Stimulated activated CD4-positive, alpha-beta T cell treated with anti-CD3 and anti-CD28 coated beads, Interleukin-2, amount 100 ng/mL, for 4 hours (primary cell): Measurements from ENCODE around the gene FOXN4.

Experiments used
- DNase-seq: peaks from one replicate; pipeline ENCODE4 v3.0.0-alpha.2; 2020; ENCODE audit warnings: low read depth

Gene FOXN4

DNA sequence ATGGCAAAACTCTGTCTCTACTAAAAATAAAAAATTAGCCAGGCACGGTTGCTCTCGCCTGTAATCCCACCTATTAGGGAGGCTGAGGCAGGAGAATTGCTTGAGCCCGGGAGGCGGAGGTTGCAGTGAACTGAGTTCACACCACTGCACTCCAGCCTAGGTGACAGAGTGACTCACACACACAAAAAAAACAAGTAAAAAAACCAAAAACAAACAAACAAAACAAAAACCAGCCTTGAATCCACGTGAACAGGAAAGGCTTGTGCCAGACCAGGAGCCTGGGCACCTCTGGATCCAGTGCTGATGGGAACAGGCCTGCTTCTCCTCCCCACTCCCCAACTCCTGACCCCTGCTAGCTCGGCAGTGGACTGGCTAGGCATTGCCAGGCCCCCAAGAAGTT is 3.5 kb downstream of the FOXN4 start:
- DNase-seq = no peak

DNA sequence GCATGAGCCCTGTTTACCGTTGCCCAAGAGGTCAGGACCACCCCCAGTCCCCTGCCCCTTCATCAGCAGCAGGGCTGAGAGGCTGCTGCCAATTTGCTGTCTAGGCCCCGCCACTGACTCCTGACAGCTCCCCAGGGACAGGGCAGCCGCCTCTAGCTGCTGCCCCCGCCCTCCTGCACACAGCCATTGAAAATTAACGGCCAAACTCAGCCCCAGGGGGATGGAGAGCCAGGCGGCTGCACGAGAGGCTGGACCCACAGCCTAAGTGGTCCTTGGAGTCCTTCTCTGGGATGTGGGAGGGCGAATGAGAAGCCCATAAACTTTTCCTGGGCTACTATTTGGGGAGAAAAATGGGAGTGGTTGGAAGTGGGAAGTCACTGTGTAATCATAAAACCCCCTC is 4.6 kb downstream of the FOXN4 start:
- DNase-seq = no peak

- no peak for DNase-seq
These were observed 6.3 kb downstream of the FOXN4 start for GRCh38 chr12:109302770-109303169.

DNA sequence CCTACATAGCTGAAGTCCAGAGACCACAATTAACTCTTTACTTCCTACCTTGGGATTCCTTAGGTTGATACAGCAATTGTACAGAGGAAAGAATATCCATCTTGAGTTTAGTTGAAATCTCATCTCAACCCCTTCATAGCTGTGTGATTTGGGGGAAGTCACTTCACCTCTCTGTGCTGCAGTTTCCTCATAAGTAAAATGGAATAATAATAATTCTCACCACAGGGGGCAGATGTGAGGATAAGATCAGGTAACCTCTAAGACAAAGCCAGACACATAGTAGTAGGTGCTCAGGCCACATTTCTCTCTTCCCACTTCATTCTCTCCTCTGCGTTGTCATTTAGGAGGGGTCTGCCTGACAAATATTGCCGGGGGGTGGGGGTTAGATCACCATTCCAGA is 6.7 kb downstream of the FOXN4 start:
- DNase-seq = no peak

- DNase-seq = no peak
These were observed 7.4 kb downstream of the FOXN4 start for GRCh38 chr12:109301643-109302168.

DNA sequence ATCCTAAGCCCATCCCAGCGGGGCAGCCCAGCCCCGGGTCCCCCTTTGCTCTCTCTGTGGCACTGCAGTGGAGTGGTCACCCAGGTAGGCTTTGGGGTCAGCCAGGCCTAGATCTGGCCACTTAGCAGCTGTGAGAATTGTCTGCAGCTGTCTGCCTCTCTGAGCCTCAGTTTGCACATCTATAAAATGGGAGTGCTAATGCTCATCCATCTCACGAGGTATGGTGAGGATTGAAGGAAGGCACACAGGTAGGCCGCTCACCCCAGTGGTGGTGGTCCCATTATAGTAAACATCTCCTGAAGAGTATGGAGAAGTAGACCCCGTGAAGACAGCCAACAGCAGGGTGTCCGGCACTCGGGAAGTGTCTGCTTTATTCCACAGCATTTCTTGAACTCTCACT is 9.2 kb downstream of the FOXN4 start:
- DNase-seq = no peak

DNA sequence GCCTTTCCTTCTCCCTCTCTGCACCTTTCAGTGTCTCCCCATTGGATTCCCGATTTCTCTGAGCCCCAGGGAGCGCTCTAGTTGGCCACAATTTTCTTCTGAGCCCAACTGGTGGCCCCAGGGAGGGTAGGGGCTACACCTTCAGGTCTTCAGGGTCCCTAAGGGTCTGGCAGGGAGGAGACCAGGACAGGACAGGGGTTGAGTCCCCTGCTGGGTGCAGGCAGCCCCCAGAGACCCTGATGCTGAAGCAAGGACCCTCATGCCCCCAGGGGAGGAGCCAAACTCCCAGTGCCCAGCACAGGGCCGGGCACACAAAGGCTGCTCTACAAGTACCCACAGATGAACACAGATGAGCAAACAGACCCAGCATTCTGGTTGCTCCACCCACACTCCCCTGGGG is 12.7 kb downstream of the FOXN4 start:
- no peak for DNase-seq

GRCh38 chr12:109295764-109296425 is 13.2 kb downstream of the FOXN4 start:
- DNase-seq = no peak

DNA sequence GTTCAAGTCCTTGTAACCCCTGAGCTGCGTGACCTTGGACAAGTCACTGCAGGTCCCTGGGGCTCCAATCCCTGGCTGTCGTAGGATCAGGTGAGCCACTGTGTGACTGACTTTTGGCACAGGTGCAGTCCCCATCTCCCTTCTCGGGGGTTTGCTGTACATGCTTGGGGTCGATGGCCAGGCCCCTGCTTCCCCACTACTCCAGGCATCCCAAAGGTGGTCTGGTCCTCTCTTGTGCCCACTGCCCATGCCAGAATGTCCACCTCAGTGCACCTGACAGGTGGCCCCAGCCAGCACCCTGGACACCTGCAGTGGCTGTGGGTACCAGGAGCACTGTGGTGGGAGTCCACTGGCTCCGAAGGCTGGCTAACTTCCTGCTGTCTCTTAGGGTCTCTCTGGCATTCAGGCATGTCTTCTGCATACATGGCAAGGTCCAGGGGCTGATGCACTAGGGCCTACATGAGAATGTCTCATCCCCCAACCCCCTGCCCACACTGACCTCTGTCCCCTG is 14.7 kb downstream of the FOXN4 start:
- DNase-seq = no peak

DNA sequence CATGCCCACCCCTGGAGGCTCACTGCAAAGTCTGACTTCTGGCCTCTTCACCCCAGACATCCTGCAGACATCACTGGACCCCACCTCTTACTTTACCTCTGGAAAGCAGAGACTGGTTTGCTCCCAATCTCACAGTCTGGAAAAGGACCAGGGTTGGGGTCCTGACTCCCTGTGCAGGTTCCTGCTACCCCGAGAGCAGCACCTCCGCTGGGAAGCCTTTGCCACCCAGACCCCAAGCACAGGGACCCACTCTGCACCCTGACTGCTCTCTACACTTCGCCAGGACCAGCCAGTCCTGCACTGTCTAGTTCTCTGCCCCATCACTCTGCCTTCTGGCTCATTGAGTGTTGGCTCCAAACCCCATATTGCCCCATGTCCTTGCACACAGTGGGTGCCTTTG is 16.0 kb downstream of the FOXN4 start:
- no peak for DNase-seq

- DNase-seq = no peak
These were observed 16.8 kb downstream of the FOXN4 start for GRCh38 chr12:109292342-109292711.

- no peak for DNase-seq
These were observed 17.4 kb downstream of the FOXN4 start for GRCh38 chr12:109291521-109292341.

DNA sequence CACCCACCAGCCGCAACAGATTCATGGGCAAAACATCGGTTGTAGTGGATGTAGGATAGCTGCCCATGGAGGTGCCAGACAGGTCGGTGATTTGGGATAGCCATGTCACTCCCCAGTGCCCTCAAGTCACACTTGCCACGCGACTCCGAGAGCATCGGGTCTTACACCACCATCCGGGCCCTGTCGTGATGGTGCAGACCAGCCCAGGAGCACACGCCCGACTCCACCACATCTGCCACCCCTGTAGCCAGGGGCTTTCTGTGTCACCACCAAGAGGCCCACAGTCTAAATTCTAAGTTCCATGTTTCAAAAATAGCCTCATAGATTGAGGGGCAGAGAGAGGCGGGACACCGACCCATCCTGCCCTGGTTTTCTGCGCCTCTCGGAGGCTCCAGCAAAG is 18.0 kb downstream of the FOXN4 start:
- DNase-seq = no peak

- DNase-seq = no peak
These were observed 19.0 kb downstream of the FOXN4 start for GRCh38 chr12:109290061-109290460.

- no peak for DNase-seq
These were observed 19.5 kb downstream of the FOXN4 start for GRCh38 chr12:109289551-109289950.

DNA sequence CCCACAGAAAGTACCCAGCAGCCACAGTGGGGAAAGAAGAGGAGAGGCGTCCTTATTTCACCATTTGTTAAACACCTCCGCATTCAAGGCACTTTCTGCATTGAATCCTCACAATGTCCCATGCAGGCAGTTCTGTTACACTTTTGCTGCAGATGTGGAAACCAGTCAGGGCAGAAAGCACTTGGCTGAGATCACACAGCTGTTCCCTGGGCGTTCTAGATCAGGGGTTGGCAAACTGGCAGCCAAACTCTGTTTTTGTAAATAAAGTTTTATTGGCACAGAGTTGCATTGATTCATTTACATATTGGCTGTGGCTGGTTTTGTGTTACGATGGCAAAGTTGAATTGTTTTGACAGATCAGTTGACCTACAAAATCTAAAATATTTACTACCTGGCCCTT is 20.1 kb downstream of the FOXN4 start:
- no peak for DNase-seq

DNA sequence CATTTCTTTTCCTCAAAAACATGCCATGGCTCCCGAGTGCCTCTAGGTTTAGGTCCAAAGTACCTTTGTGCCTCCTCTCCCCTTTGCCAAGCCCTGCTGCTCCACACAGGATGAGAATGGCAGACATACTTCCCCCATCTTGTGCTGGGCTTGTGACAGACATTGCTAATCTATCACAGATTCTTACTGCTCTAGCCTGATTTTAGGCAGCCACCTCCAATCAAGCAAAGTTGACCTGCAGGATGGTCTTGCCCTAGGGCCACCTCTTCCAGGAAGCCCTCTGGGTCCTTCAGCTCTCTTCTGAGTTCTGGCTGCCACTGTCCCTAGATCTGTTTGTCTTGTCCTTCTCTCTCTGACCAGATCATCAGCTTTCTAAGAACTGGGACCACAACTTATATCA is 20.5 kb downstream of the FOXN4 start:
- DNase-seq = no peak

DNA sequence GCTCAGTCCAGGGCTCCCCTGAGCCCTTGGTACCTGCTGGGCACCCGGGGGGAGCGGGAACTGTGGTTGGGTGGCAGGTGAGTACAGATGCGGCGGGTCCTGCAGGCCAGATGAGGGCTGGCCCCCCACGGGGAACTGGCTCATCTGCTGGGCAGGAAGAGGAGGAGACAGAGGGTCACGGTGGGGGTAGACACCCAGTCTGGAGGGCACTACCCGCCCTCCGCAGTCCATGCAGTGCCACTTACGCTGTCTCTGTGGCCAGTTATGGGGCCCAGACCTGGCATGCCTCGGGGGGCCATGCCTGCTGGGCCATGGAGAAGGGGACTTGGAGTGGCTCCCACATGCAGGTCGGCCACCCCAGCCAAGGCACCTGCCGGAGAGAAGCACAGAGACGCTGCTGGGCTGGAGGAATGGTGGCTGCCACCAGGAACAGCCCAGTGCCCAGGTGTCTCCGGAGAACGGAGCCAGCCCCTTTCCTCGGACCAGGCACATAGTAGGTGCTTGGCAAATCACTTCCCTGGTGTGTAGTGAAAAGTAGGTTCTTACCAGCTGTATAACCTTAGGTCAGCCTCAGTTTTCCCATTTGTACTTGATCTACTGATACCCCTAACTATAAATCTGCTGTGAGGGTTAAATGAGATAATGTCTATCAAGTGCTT is 21.1 kb downstream of the FOXN4 start:
- DNase-seq = no peak

- no peak for DNase-seq
These were observed 21.9 kb downstream of the FOXN4 start for GRCh38 chr12:109287181-109287580.

GRCh38 chr12:109286652-109287051 is 22.4 kb downstream of the FOXN4 start:
- no peak for DNase-seq

- no peak for DNase-seq
These were observed 22.8 kb downstream of the FOXN4 start for GRCh38 chr12:109286252-109286651.

DNA sequence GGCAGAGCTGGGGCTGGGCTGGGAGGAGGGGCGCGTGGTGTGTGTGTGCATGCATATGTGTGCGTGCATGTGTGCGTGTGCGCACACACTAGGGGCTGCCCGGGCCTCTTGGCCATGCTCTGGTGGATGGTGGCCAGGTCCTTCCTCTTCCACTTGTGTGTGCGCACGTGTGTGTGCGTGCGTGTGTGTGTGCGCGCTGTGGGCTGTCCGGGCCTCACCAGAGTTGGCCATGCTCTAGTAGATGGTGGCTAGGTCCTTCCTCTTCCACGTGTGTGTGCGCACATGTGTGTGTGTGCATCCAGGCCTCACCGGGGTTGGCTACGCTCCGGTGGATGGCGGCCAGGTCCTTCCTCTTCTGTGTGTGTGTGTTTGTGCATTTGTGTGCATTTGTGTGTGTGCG is 24.7 kb downstream of the FOXN4 start:
- DNase-seq = no peak

- DNase-seq = no peak
These were observed 27.6 kb downstream of the FOXN4 start for GRCh38 chr12:109281452-109281851.
